HEK293T (cell line): Measurements from ENCODE around the gene OPCML.

Source experiments
- BHLHE40 ChIP-seq: fragments of 450-650 bp; IDR thresholded peaks from 2 replicates; pipeline ENCODE4 v1.6.1; 2016; ENCODE audit warnings: mild to moderate bottlenecking, moderate library complexity, borderline replicate concordance
- ELF4 ChIP-seq: fragments of 450-650 bp; IDR thresholded peaks from 2 replicates; pipeline ENCODE4 v1.6.1; 2017; ENCODE audit warnings: antibody characterized with exemption
- FOXA1 ChIP-seq: fragments of 450-650 bp; IDR thresholded peaks from 2 replicates; pipeline ENCODE4 v1.6.1; 2016; ENCODE audit warnings: mild to moderate bottlenecking
- FOXK2 ChIP-seq: fragments of 450-650 bp; IDR thresholded peaks from 2 replicates; pipeline ENCODE4 v1.6.1; 2016; ENCODE audit warnings: mild to moderate bottlenecking
- FOXM1 ChIP-seq: fragments of 450-650 bp; IDR thresholded peaks from 2 replicates; pipeline ENCODE4 v1.6.1; 2017; ENCODE audit warnings: mild to moderate bottlenecking, borderline replicate concordance
- HDGF ChIP-seq: fragments of 450-650 bp; IDR thresholded peaks from 2 replicates; pipeline ENCODE4 v1.6.1; 2017; ENCODE audit warnings: antibody characterized with exemption, borderline replicate concordance
- L3MBTL2 ChIP-seq: fragments of 450-650 bp; conservative IDR thresholded peaks from 2 replicates; pipeline ENCODE4 v1.6.1; 2016; ENCODE audit warnings: mild to moderate bottlenecking
- LEF1 ChIP-seq: fragments of 450-650 bp; IDR thresholded peaks from 2 replicates; pipeline ENCODE4 v1.6.1; 2017; ENCODE audit warnings: mild to moderate bottlenecking, borderline replicate concordance
- NFRKB ChIP-seq: fragments of 450-650 bp; IDR thresholded peaks from 2 replicates; pipeline ENCODE4 v1.6.1; 2016; ENCODE audit warnings: mild to moderate bottlenecking, moderate library complexity
- SP1 ChIP-seq: fragments of 450-650 bp; IDR thresholded peaks from 2 replicates; pipeline ENCODE4 v1.6.1; 2017
- SUZ12 ChIP-seq: fragments of 450-650 bp; IDR thresholded peaks from 2 replicates; pipeline ENCODE4 v1.6.1; 2016; ENCODE audit warnings: mild to moderate bottlenecking
- TARDBP ChIP-seq: fragments of 450-650 bp; IDR thresholded peaks from 2 replicates; pipeline ENCODE4 v1.6.1; 2016
- ZNF384 ChIP-seq: fragments of 450-650 bp; IDR thresholded peaks from 2 replicates; pipeline ENCODE4 v1.6.1; 2016

DNA sequence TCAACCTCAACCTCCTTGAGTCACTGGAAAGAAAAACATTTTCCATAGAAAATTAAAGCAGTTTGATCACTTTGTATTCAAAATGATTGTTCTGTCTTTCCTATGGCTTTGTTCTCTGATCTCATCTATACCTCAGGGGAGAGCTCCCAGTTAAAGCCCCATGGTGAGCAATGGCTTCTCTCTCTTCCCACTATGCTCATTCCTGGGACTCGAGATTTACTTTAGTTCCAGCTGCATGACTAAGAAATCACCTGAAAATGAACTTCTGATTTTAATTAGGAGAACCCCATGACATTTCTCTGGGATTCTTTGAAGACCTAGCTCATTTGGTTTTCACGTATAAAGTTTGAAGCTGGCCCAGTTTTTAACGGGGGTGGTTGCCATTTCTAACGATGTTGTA is 921.5 kb downstream of the OPCML start:
- TF ChIP-seq ELF4 = no peak
- TF ChIP-seq FOXM1 = no peak
- no peak for TF ChIP-seq NFRKB
- no peak for TF ChIP-seq FOXA1
- TF ChIP-seq SP1 = no peak
- TF ChIP-seq SUZ12 = no peak
- TF ChIP-seq HDGF = no peak
- TF ChIP-seq FOXK2 = no peak
- TF ChIP-seq L3MBTL2 = no peak
- TF ChIP-seq TARDBP = no peak
- no peak for TF ChIP-seq BHLHE40
- TF ChIP-seq LEF1 = no peak
- no peak for TF ChIP-seq ZNF384
